Type B pancreatic cell (in vitro differentiated cells): ENCODE results near the gene PDE3B. TPM values are rescaled to one million over a fixed set of nuclear protein-coding genes. Genes with fewer than 3 reads are reported as not detected.
"Not testable (repeated sequence)": the region's sequence is repeated elsewhere in the genome, so short reads cannot be mapped to it uniquely, and the experiment has no call there.

ENCODE experiments used
- DNase-seq: peaks from one replicate; pipeline ENCODE4 v3.0.0; 2021; ENCODE audit warnings: mixed read lengths; ENCODE audit not compliant: unreplicated experiment; ENCODE audit errors: extremely low spot score
- H3K27ac Mint-ChIP-seq: 2 replicates; pipeline ENCODE4 v1.8.0; 2021; ENCODE audit warnings: mild to moderate bottlenecking, mixed read lengths
- H3K27me3 Mint-ChIP-seq: 2 replicates; pipeline ENCODE4 v1.8.0; 2021; ENCODE audit warnings: mixed read lengths
- H3K36me3 Mint-ChIP-seq: 2 replicates; pipeline ENCODE4 v1.8.0; 2021; ENCODE audit warnings: mixed read lengths
- H3K4me1 Mint-ChIP-seq: one replicate; pipeline ENCODE4 v1.8.0; 2021; ENCODE audit warnings: mixed read lengths; ENCODE audit not compliant: unreplicated experiment
- H3K4me3 Mint-ChIP-seq: 2 replicates; pipeline ENCODE4 v1.8.0; 2021; ENCODE audit warnings: mild to moderate bottlenecking, mixed read lengths
- H3K9me3 Mint-ChIP-seq: 2 replicates; pipeline ENCODE4 v1.8.0; 2021; ENCODE audit warnings: mixed read lengths
- CTCF ChIP-seq: fragments of 200-600 bp; sonication (generic); conservative IDR thresholded peaks from 2 replicates; pipeline ENCODE4 v1.5.0; 2021; ENCODE audit warnings: antibody characterized with exemption, mild to moderate bottlenecking
- long read RNA-seq: library from polyadenylated mRNA; unstranded; transcript quantifications from one replicate; pipeline ENCODE4 v2.0.0, GENCODE V29; 2020
- total RNA-seq: library from RNA; stranded (reverse); gene quantifications from 2 replicates; pipeline ENCODE4 v1.2.1, GENCODE V29; 2021; ENCODE audit warnings: low replicate concordance

The PDE3B gene
- total RNA-seq: 12.9 and 16.6 TPM in 2 replicates
- long read RNA-seq, partial matches to known transcripts: 2 of 7 reads
- long read RNA-seq, other reads (novel, unspliced or antisense): 5 of 7 reads

- Mint-ChIP-seq H3K4me3 (peak within 1 kb of the TSS; percentile 84), H3K4me1 (peaks cover 16% of the 10 kb centered on the region), H3K27ac (no peak within 1 kb of the TSS), H3K36me3 (no peaks in the 10 kb centered on the region), H3K9me3 (no peaks in the 10 kb centered on the region), H3K27me3 (peaks cover 20% of the 10 kb centered on the region)
- no peak for TF ChIP-seq CTCF
- DNase-seq: peak; percentile 82
These were observed at the start of gene PDE3B for GRCh38 chr11:14643697-14644225. Gene PDE3B, plus strand, starts transcription at chr11:14643804. Its CDS starts 272 bp downstream, at chr11:14644076.

- H3K36me3 Mint-ChIP-seq, H3K9me3 Mint-ChIP-seq, H3K27me3 Mint-ChIP-seq, DNase-seq, H3K4me1 Mint-ChIP-seq, H3K4me3 Mint-ChIP-seq, H3K27ac Mint-ChIP-seq: not testable (repeated sequence)
These were observed 48.3 kb upstream of the PDE3B start for GRCh38 chr11:14595261-14595660.

- no peak for TF ChIP-seq CTCF
- Mint-ChIP-seq H3K27me3 (no peaks in the 10 kb centered on the region), H3K27ac (no peak overlapping the region), H3K9me3 (no peaks in the 10 kb centered on the region), H3K4me3 (no peak overlapping the region), H3K36me3 (peaks cover 9% of the 10 kb centered on the region), H3K4me1 (no peaks in the 10 kb centered on the region)
- DNase-seq: no peak
These were observed 35.9 kb upstream of the PDE3B start for GRCh38 chr11:14607713-14608112.

- no peaks in the 10 kb centered on the region for H3K4me1 Mint-ChIP-seq
- TF ChIP-seq CTCF: no peak
- no peak for DNase-seq
- H3K36me3 Mint-ChIP-seq: peaks cover 9% of the 10 kb centered on the region
- H3K9me3 Mint-ChIP-seq: no peaks in the 10 kb centered on the region
- no peak overlapping the region for H3K27ac Mint-ChIP-seq
- no peaks in the 10 kb centered on the region for H3K27me3 Mint-ChIP-seq
- no peak overlapping the region for H3K4me3 Mint-ChIP-seq
These were observed 33.7 kb upstream of the PDE3B start for GRCh38 chr11:14609902-14610301.

- Mint-ChIP-seq H3K27me3 (no peaks in the 10 kb centered on the region), H3K36me3 (peaks cover 5% of the 10 kb centered on the region)
These were observed 31.7 kb upstream of the PDE3B start for GRCh38 chr11:14611939-14612338.

GRCh38 chr11:14612694-14613093 is 30.9 kb upstream of the PDE3B start:
- Mint-ChIP-seq H3K4me1 (no peaks in the 10 kb centered on the region), H3K27me3 (no peaks in the 10 kb centered on the region), H3K4me3 (no peak overlapping the region), H3K27ac (no peak overlapping the region), H3K9me3 (no peaks in the 10 kb centered on the region), H3K36me3 (peaks cover under 1% of the 10 kb centered on the region)
- no peak for DNase-seq
- no peak for TF ChIP-seq CTCF

More at GRCh38 chr11:14611939-14612338, 31.7 kb upstream of the PDE3B start:
- TF ChIP-seq CTCF: no peak
- no peak for DNase-seq
- no peaks in the 10 kb centered on the region for H3K9me3 Mint-ChIP-seq
- no peaks in the 10 kb centered on the region for H3K4me1 Mint-ChIP-seq
- no peak overlapping the region for H3K27ac Mint-ChIP-seq
- no peak overlapping the region for H3K4me3 Mint-ChIP-seq
